Endodermal cell (in vitro differentiated cells): ENCODE results near the gene NFIA. TPM values are rescaled to one million over a fixed set of nuclear protein-coding genes. Genes with fewer than 3 reads are reported as not detected.

ENCODE experiments used
- DNase-seq: peaks from one replicate; pipeline ENCODE4 v3.0.0-alpha.2; 2017
- H3K27ac ChIP-seq: 2 replicates; pipeline ENCODE4 v1.5.1; 2013; ENCODE audit warnings: mild to moderate bottlenecking, low read depth, low read length, moderate library complexity
- H3K27me3 ChIP-seq: 2 replicates; pipeline ENCODE4 v1.6.1; 2013; ENCODE audit warnings: mild to moderate bottlenecking, low read length, moderate library complexity; ENCODE audit not compliant: insufficient read depth, control insufficient read depth, poor library complexity, severe bottlenecking
- H3K36me3 ChIP-seq: 2 replicates; pipeline ENCODE4 v1.7.0; 2013; ENCODE audit warnings: mild to moderate bottlenecking, low read length, moderate library complexity; ENCODE audit not compliant: control insufficient read depth, insufficient read depth
- H3K4me1 ChIP-seq: one replicate; pipeline ENCODE4 v1.7.0; 2013; ENCODE audit warnings: low read length; ENCODE audit not compliant: control insufficient read depth, insufficient read depth
- H3K4me3 ChIP-seq: 2 replicates; pipeline ENCODE4 v1.5.1; 2013; ENCODE audit warnings: mild to moderate bottlenecking, low read length, moderate library complexity
- H3K9ac ChIP-seq: 2 replicates; pipeline ENCODE4 v1.6.1; 2013; ENCODE audit warnings: mild to moderate bottlenecking, low read length, moderate library complexity; ENCODE audit not compliant: poor library complexity, severe bottlenecking; ENCODE audit errors: extremely low read depth
- H3K9me3 ChIP-seq: 2 replicates; pipeline ENCODE4 v1.6.1; 2013; ENCODE audit warnings: mild to moderate bottlenecking, low read length, moderate library complexity; ENCODE audit not compliant: control insufficient read depth
- H3K27ac Mint-ChIP-seq: 2 replicates; pipeline ENCODE4 v1.8.0; 2020; ENCODE audit warnings: mixed read lengths
- H3K27me3 Mint-ChIP-seq: 2 replicates; pipeline ENCODE4 v1.8.0; 2021; ENCODE audit warnings: mild to moderate bottlenecking, mixed read lengths; ENCODE audit not compliant: insufficient read depth
- H3K36me3 Mint-ChIP-seq: 2 replicates; pipeline ENCODE4 v1.8.0; 2020; ENCODE audit warnings: low read depth, mixed read lengths
- H3K4me1 Mint-ChIP-seq: 2 replicates; pipeline ENCODE4 v1.8.0; 2020; ENCODE audit warnings: mixed read lengths
- H3K4me3 Mint-ChIP-seq: 2 replicates; pipeline ENCODE4 v1.8.0; 2020; ENCODE audit warnings: mild to moderate bottlenecking, moderate library complexity, mixed read lengths
- H3K9me3 Mint-ChIP-seq: 2 replicates; pipeline ENCODE4 v1.8.0; 2020; ENCODE audit warnings: mild to moderate bottlenecking, mixed read lengths
- WGBS, 2 experiments: methylation state at CpG; one replicate each; pipeline versions ENCODE4 v1.1.5 to v1.1.7; 2013; ENCODE audit warnings: missing lambda C conversion rate in 2 of 2, mixed read lengths in 1 of 2; ENCODE audit not compliant: insufficient coverage in 1 of 2, insufficient read length in 1 of 2; 5-methylcytosine and 5-hydroxymethylcytosine counted together
- total RNA-seq, 2 donors: library from RNA; stranded (reverse); fragmentation: NEBNext Ultra II Directional in 1 of 2; extraction: Animal tissue kit (Norgen Biotek cat#: 25700) in 1 of 2; gene quantifications; 2 replicates in 1 of 2; 3 replicates in 1 of 2; pipeline ENCODE4 v1.2.1, GENCODE V29; 2021
- TF ChIP-seq, protein P1 (sequence below): fragments of 200-600 bp; sonication (generic); conservative IDR thresholded peaks from 2 replicates; pipeline ENCODE4 v1.5.0; 2021; ENCODE audit warnings: antibody characterized with exemption, mild to moderate bottlenecking

NFIA gene
- total RNA-seq, 2 donors from 2014 or later, result 2.3 to 3.8 TPM

DNA sequence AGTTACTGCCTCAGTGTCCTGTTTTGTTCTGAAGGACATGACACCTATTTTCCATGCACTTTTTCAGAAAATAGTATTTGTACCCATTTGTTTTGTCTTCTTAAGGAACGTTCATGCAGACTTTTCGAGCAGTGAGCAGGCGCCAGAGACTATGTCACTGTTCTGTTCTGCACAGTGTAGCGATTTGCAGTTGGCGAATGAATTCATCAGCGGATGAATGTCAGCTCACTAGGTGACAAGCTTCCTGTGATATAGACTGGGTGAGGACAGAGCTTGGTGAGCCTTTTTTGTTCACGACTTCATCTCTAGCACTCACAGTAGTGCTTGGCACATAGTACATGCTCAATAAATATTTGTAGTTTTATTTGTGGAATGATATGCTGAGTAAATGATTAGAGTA lies 177.8 kb downstream of the NFIA start:
- no peak overlapping the region for H3K4me3 Mint-ChIP-seq
- no peak overlapping the region for H3K27ac Mint-ChIP-seq
- no peaks in the 10 kb centered on the region for H3K27me3 ChIP-seq
- H3K27me3 Mint-ChIP-seq, result no peaks in the 10 kb centered on the region
- no peak overlapping the region for H3K9ac ChIP-seq
- H3K9me3 ChIP-seq, result no peaks in the 10 kb centered on the region
- H3K4me3 ChIP-seq, result no peak overlapping the region
- WGBS, 2 experiments, result 90 to 93% methylated on average over 6 to 7 of the region's 7 CpGs
- no peaks in the 10 kb centered on the region for H3K36me3 Mint-ChIP-seq
- no peak for DNase-seq
- no peak overlapping the region for H3K27ac ChIP-seq
- TF ChIP-seq, protein P1, sequence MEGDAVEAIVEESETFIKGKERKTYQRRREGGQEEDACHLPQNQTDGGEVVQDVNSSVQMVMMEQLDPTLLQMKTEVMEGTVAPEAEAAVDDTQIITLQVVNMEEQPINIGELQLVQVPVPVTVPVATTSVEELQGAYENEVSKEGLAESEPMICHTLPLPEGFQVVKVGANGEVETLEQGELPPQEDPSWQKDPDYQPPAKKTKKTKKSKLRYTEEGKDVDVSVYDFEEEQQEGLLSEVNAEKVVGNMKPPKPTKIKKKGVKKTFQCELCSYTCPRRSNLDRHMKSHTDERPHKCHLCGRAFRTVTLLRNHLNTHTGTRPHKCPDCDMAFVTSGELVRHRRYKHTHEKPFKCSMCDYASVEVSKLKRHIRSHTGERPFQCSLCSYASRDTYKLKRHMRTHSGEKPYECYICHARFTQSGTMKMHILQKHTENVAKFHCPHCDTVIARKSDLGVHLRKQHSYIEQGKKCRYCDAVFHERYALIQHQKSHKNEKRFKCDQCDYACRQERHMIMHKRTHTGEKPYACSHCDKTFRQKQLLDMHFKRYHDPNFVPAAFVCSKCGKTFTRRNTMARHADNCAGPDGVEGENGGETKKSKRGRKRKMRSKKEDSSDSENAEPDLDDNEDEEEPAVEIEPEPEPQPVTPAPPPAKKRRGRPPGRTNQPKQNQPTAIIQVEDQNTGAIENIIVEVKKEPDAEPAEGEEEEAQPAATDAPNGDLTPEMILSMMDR, result no peak
- H3K9me3 Mint-ChIP-seq, result no peaks in the 10 kb centered on the region
- no peaks in the 10 kb centered on the region for H3K4me1 ChIP-seq
- H3K4me1 Mint-ChIP-seq, result peaks cover 9% of the 10 kb centered on the region
- H3K36me3 ChIP-seq, result no peaks in the 10 kb centered on the region

DNA sequence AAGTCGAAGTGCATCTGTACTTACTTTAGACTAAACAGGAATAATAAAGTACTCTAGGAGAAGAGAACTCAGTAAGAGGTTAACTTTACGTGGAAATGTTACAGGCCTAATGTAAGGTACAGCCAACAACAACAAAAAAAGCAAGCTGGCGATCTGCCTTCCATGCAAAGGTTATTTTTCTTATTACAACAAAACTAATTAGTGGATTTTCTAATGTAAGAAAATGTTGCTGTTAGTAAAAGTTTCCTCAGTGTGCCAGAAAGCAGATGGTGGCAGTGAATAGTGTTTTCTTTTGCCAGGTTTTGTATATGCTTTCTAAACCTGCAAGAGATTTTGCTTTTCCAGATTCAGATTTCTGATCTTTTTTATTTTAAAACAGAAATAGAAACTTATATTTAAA lies 179.2 kb downstream of the NFIA start:
- 92% methylated on average over 3 of the region's 3 CpGs; no CpG with 5 or more reads in 1 of the 2 experiments for WGBS, 2 experiments
- Histone ChIP-seq H3K9ac (no peak overlapping the region), H3K4me3 (no peak overlapping the region), H3K27ac (no peak overlapping the region), H3K36me3 (no peaks in the 10 kb centered on the region), H3K9me3 (no peaks in the 10 kb centered on the region), H3K4me1 (no peaks in the 10 kb centered on the region), H3K27me3 (no peaks in the 10 kb centered on the region)
- DNase-seq, result no peak
- Mint-ChIP-seq H3K9me3 (no peaks in the 10 kb centered on the region), H3K4me3 (no peak overlapping the region), H3K27ac (no peak overlapping the region), H3K4me1 (peaks cover 9% of the 10 kb centered on the region), H3K36me3 (no peaks in the 10 kb centered on the region), H3K27me3 (no peaks in the 10 kb centered on the region)
- TF ChIP-seq, protein P1, result no peak

DNA sequence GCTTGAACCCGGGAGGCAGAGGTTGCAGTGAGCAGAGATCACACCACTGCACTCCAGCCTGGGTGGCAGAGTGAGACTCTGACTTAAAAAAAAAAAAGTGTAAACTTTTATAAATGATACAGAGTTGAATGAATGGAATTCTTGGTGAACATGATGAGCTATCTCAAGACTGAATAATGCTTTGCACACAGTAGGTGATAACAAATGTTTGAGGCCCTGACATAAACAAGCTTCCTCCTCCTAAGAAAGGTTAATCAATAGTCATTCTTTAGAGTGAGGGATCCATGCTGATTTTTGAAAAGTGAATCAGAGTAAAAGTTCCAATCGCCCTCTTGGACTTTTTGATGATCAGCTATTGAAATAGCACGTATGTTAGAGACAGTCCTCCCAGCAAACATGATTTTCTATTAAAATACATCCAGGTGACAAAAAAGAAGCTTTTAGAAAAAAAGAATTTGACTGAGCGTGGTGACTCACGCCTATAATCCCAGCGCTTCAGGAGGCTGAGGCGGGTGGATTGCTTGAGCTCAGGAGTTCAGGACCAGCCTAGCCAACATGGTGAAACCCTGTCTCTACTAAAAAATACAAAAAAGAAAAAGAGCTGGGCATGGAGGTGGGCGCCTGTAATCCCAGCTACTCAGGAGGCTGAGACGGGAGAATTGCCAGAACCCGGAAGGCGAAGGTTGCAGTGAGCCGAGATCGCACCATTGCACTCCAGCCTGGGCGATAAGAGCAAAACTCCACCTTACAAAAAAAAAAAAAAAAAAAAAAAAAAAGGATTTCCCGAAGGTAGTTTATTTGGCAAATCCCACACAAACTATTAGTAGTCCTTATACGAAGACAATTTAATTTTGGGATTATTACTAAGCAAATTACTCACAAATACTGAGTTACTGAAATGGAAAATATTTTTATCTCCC lies 181.8 kb downstream of the NFIA start:
- H3K4me3 Mint-ChIP-seq, result no peak overlapping the region
- 93 to 94% methylated on average over 6 to 14 of the region's 16 CpGs for WGBS, 2 experiments
- Histone ChIP-seq H3K9me3 (no peaks in the 10 kb centered on the region), H3K4me1 (peaks cover 2% of the 10 kb centered on the region), H3K4me3 (no peak overlapping the region), H3K9ac (no peak overlapping the region), H3K27ac (no peak overlapping the region), H3K27me3 (no peaks in the 10 kb centered on the region), H3K36me3 (no peaks in the 10 kb centered on the region)
- no peaks in the 10 kb centered on the region for H3K36me3 Mint-ChIP-seq
- no peaks in the 10 kb centered on the region for H3K27me3 Mint-ChIP-seq
- H3K9me3 Mint-ChIP-seq, result no peaks in the 10 kb centered on the region
- no peak overlapping the region for H3K27ac Mint-ChIP-seq
- no peak for DNase-seq
- H3K4me1 Mint-ChIP-seq, result peaks cover 26% of the 10 kb centered on the region
- TF ChIP-seq, protein P1, result no peak
